Lung (tissue), 12 donors: ENCODE measurements around the gene MTARC1. TPM values are rescaled to one million over a fixed set of nuclear protein-coding genes. Genes with fewer than 3 reads are reported as not detected.
A peak's percentile ranks its signal among the peaks of the same experiment; 100 is the strongest.

Source experiments
- ATAC-seq: fragments of 200-7000 bp; cut with Tn5 transposase; one replicate; pipeline ENCODE4 v1.9.1; 2020; ENCODE audit warnings: moderate number of reproducible peaks; ENCODE audit not compliant: insufficient read depth, low FRiP score
- DNase-seq, 3 donors: peaks; one replicate each; pipeline ENCODE4 v3.0.0-alpha.2; 2013 to 2017
- H3K27ac ChIP-seq, 2 donors: one replicate each; pipeline ENCODE4 v1.5.1; 2013; ENCODE audit warnings: mild to moderate bottlenecking in 2 of 2, moderate library complexity in 2 of 2, control low read depth in 1 of 2, inconsistent platforms in 1 of 2, low read depth in 1 of 2, low read length in 1 of 2
- H3K27me3 ChIP-seq, 3 donors: one replicate each; pipeline ENCODE4 v1.5.1; 2013; ENCODE audit warnings: low read length in 2 of 3; ENCODE audit not compliant: control insufficient read depth in 3 of 3, insufficient read depth in 3 of 3
- H3K36me3 ChIP-seq, 4 donors: one replicate each; pipeline ENCODE4 v1.5.1; 2013; ENCODE audit warnings: low read length in 4 of 4, mild to moderate bottlenecking in 1 of 4, moderate library complexity in 1 of 4; ENCODE audit not compliant: control insufficient read depth in 4 of 4, insufficient read depth in 4 of 4
- H3K4me1 ChIP-seq, 5 donors: one replicate each; pipeline ENCODE4 v1.5.1; 2013; ENCODE audit warnings: low read length in 5 of 5, mild to moderate bottlenecking in 2 of 5, moderate library complexity in 1 of 5; ENCODE audit not compliant: control insufficient read depth in 5 of 5, insufficient read depth in 5 of 5
- H3K4me3 ChIP-seq: one replicate; pipeline ENCODE4 v1.5.1; 2013; ENCODE audit warnings: mild to moderate bottlenecking, control low read depth, moderate library complexity
- H3K9ac ChIP-seq, 2 donors: one replicate each; pipeline ENCODE4 v1.5.1; 2013; ENCODE audit warnings: low read length in 2 of 2, control low read depth in 1 of 2; ENCODE audit not compliant: insufficient read depth in 1 of 2
- H3K9me3 ChIP-seq, 4 donors: one replicate each; pipeline ENCODE4 v1.5.1; 2013; ENCODE audit warnings: low read length in 3 of 4, mild to moderate bottlenecking in 1 of 4, moderate library complexity in 1 of 4; ENCODE audit not compliant: control insufficient read depth in 4 of 4, insufficient read depth in 3 of 4
- WGBS, 2 donors: extraction: QIAGEN DNeasy Blood & Tissue Kit; methylation state at CpG; one replicate each; pipeline ENCODE4 v1.1.7; 2013; 5-methylcytosine and 5-hydroxymethylcytosine counted together
- polyA plus RNA-seq, 2 donors: library from polyadenylated mRNA; stranded (reverse); fragments of 200-250 nt; gene quantifications; one replicate each; pipeline ENCODE4 v1.2.1, GENCODE V29; 2013
- total RNA-seq, 2 donors: library from RNA; depleted of rRNA in 1 of 2; stranded (reverse); fragments of >200 nt in 1 of 2; gene quantifications; one replicate each; pipeline ENCODE4 v1.2.1, GENCODE V29; 2014 to 2021
- TF ChIP-seq, protein P1 (sequence below): IDR thresholded peaks from 2 replicates; pipeline ENCODE4 v1.5.1; 2012; ENCODE audit warnings: mild to moderate bottlenecking; ENCODE audit errors: control extremely low read depth, extremely low read depth
- donor health status: control.
- donor health status: control.
- donor health status: Bipolar disorder and iron deficiency.
- donor health status: healthy.
- donor health status: DM: yes; HTN: yes; CAD: no.

The MTARC1 gene
- total and polyA plus RNA-seq, 4 donors = 10.1 to 22.3 (median 15.7) TPM

DNA sequence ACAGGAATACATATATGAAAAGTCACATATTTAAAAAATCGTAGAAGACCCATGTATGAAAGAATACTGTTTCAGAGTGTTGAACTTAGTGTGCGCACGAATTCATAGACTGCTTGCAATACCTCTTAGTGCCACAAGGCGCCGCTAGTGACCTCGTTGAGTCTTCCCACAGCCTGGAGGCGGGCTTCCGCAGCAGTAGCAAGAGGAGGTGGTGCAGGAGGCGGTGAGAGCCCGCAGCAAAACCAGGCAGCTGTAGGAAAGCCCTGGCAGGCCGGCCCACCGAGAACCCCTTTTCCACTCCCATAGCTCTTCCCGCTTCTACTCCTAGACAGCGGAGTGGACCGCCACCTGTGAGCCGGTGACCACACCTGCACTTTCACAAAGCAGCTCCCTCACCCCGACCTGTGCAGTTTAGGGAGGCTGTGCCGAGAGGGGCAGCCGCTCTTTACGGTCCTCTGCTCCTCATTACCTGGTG is 23.5 kb downstream of the MTARC1 start:
- 23 to 26% methylated on average over 20 of the region's 20 CpGs for WGBS, 2 donors
- Histone ChIP-seq H3K9me3 (no peaks in the 10 kb centered on the region), H3K4me1 (peaks cover 0 to 10% (median 4%) of the 10 kb centered on the region in 5 donors), H3K27ac (no peak overlapping the region), H3K4me3 (no peak overlapping the region), H3K9ac (no peak overlapping the region), H3K36me3 (no peaks in the 10 kb centered on the region), H3K27me3 (no peaks in the 10 kb centered on the region)
- TF ChIP-seq, protein P1, sequence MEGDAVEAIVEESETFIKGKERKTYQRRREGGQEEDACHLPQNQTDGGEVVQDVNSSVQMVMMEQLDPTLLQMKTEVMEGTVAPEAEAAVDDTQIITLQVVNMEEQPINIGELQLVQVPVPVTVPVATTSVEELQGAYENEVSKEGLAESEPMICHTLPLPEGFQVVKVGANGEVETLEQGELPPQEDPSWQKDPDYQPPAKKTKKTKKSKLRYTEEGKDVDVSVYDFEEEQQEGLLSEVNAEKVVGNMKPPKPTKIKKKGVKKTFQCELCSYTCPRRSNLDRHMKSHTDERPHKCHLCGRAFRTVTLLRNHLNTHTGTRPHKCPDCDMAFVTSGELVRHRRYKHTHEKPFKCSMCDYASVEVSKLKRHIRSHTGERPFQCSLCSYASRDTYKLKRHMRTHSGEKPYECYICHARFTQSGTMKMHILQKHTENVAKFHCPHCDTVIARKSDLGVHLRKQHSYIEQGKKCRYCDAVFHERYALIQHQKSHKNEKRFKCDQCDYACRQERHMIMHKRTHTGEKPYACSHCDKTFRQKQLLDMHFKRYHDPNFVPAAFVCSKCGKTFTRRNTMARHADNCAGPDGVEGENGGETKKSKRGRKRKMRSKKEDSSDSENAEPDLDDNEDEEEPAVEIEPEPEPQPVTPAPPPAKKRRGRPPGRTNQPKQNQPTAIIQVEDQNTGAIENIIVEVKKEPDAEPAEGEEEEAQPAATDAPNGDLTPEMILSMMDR = peak; percentile 93
- DNase-seq (peak; percentile 88 to 93 (median 89)), ATAC-seq (peak; percentile 95)

DNA sequence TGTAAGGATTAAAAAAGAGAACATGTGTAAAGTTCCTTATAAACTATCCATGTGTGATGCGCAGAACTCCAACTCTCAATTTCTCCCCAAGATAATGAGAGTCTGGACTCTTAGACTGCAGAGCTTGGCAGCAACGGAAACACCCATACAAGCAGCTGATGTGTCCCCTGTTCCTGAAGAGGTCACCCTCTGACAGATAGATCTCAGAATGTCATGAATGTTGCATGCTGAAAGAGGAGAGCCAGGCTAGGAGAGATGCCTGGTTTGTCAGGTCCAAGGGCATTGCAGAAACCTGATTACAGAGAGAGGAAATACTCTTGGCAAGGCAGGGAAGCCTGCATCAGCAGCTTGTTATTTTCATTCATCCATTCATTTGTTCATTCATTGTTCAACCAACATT is 24.2 kb downstream of the MTARC1 start:
- no peak for ATAC-seq
- WGBS, 2 donors = 66 to 90% methylated on average over 2 of the region's 2 CpGs
- H3K4me1 ChIP-seq = peaks cover 0 to 18% (median 4%) of the 10 kb centered on the region in 5 donors

DNA sequence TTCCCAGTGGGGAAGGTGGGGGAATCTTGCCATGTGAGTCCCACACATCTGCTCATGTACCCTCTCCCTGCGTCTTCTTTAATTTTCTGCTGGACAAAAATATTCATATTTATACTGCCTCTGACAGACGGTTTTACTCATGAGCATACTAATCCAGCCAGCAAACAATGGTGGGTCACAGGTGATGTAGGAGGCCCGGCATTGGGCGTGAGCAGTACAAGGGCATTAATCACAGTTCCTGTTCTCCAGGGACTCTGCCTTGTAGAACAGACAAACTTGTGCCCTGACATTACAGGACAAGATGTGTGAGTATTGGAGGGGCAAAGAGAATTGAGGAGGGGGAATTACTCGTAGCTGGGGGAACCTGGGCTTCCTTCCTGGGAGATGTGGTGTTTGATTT is 25.0 kb downstream of the MTARC1 start:
- TF ChIP-seq, protein P1 = no peak
- ATAC-seq = no peak
- WGBS, 2 donors = 93% methylated on average over 5 of the region's 5 CpGs

More for the DNA sequence above, 24.2 kb downstream of the MTARC1 start:
- H3K4me3 ChIP-seq = no peak overlapping the region
- H3K9me3 ChIP-seq = no peaks in the 10 kb centered on the region
- no peak overlapping the region for H3K27ac ChIP-seq
- no peaks in the 10 kb centered on the region for H3K27me3 ChIP-seq
- no peaks in the 10 kb centered on the region for H3K36me3 ChIP-seq
- peak in 1 of 3 donors; percentile 35 for DNase-seq
- no peak overlapping the region for H3K9ac ChIP-seq
- TF ChIP-seq, protein P1 = no peak

DNA sequence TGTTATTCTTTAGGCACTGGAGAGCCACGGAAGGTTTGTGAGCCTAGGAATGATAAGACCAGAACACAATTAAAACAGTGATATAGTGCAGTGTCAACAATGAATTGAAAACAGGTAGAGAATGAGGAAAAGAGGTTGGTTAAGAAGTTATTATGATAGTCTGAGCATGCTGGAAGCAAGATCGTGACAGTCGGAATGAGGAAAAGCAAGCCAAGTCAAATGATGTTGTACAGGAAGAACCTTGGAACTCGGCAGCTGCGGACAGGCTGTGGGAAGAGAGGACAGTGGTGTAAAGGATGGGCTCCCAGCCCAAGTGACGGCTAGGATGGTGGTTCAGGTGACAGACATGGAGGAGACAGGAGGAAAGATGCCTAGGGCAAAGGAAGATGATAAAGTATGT is 25.6 kb downstream of the MTARC1 start:
- no peak overlapping the region for H3K9ac ChIP-seq

More for the DNA sequence above, 25.0 kb downstream of the MTARC1 start:
- H3K36me3 ChIP-seq = no peaks in the 10 kb centered on the region
- peaks cover 0 to 20% (median 4%) of the 10 kb centered on the region in 5 donors for H3K4me1 ChIP-seq
- H3K27ac ChIP-seq = no peak overlapping the region
- DNase-seq = no peak
- H3K9me3 ChIP-seq = no peaks in the 10 kb centered on the region
- H3K4me3 ChIP-seq = no peak overlapping the region
- no peaks in the 10 kb centered on the region for H3K27me3 ChIP-seq
- no peak overlapping the region for H3K9ac ChIP-seq

More for the DNA sequence above, 25.6 kb downstream of the MTARC1 start:
- no peak for DNase-seq
- Histone ChIP-seq H3K27me3 (no peaks in the 10 kb centered on the region), H3K4me1 (peaks cover 0 to 20% (median 4%) of the 10 kb centered on the region in 5 donors), H3K9me3 (no peaks in the 10 kb centered on the region), H3K27ac (no peak overlapping the region), H3K36me3 (no peaks in the 10 kb centered on the region), H3K4me3 (no peak overlapping the region)
- TF ChIP-seq, protein P1 = no peak
- ATAC-seq = no peak
- WGBS, 2 donors = 73 to 74% methylated on average over 6 of the region's 6 CpGs
